Mucosa of stomach (tissue), 1 donor: ENCODE results near the gene TCEAL8.

Experiments used
- H3K27me3 ChIP-seq: one replicate; pipeline ENCODE4 v1.7.0; 2013; ENCODE audit warnings: mild to moderate bottlenecking, low read length; ENCODE audit not compliant: control insufficient read depth, insufficient read depth
- H3K36me3 ChIP-seq: one replicate; pipeline ENCODE4 v1.7.0; 2013; ENCODE audit warnings: low read length; ENCODE audit not compliant: control insufficient read depth, insufficient read depth
- H3K4me1 ChIP-seq: one replicate; pipeline ENCODE4 v1.7.0; 2013; ENCODE audit warnings: mild to moderate bottlenecking, low read length; ENCODE audit not compliant: control insufficient read depth, insufficient read depth
- H3K4me3 ChIP-seq: one replicate; pipeline ENCODE4 v1.7.0; 2013; ENCODE audit warnings: low read length
- H3K9ac ChIP-seq: one replicate; pipeline ENCODE4 v1.7.0; 2013; ENCODE audit warnings: mild to moderate bottlenecking, low read length, moderate library complexity
- H3K9me3 ChIP-seq: one replicate; pipeline ENCODE4 v1.7.0; 2013; ENCODE audit warnings: mild to moderate bottlenecking, low read length, moderate library complexity; ENCODE audit not compliant: control insufficient read depth
- donor health status: Pancreatic carcinoma.

TCEAL8 gene, protein sequence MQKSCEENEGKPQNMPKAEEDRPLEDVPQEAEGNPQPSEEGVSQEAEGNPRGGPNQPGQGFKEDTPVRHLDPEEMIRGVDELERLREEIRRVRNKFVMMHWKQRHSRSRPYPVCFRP

DNA sequence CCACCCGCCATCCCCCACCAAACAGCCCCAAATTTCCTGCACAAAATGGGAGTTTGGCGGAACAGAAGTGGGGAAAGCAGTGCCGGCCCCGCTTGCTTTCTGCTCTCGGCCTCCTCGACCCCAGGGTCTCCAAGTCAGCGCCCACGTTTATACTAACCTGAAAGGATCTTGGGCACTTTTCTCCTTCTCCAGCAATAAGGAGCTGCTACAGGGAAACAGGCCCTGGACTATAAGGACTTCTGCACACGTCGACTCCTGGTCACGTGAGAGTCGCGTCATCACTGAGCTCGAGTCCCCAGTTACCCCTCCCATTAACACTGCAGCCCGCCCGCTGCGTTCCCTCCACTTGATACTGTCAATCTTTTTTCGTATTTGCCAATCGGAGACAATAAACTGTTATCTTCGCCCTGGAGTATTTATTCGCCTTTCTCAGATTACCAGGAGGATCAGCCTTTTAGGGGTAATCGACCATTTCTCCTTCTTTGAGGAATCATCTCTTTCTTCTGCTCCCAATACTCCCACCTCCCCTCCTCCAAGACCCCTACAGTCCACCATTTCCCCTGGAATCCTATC, at the start of gene TCEAL8:
TCEAL8 (minus strand) TSS at position 235 of the 573 bp plus-strand sequence. CDS start 1,176 bp downstream, outside the sequence.
- H3K9ac ChIP-seq = peak within 1 kb of the TSS; percentile 93
- H3K4me3 ChIP-seq = peak within 1 kb of the TSS; percentile 92
- H3K27me3 ChIP-seq = no peaks in the 10 kb centered on the region
- H3K9me3 ChIP-seq = no peaks in the 10 kb centered on the region
- H3K36me3 ChIP-seq = no peaks in the 10 kb centered on the region
- no peaks in the 10 kb centered on the region for H3K4me1 ChIP-seq

DNA sequence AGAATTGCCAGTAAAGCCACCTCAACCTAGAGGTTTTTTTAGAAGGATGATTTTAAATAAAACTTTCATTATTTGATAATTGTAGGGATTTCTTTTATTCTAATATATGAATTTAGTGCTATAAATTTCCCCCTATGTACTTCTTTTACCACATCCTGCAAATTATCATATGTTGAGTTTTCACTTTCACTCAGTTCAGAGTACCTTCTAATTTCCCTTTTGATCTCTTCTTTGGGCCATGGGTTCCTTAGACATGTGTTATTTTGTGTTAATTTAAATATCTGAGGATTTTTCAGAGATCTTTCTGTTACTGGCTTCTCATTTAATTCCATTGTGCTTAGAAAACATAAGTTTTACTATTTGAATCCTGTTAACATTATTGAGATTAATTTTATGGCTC, 49.8 kb upstream of the TCEAL8 start:
- Histone ChIP-seq H3K27me3 (no peaks in the 10 kb centered on the region), H3K4me3 (no peak overlapping the region), H3K9me3 (no peaks in the 10 kb centered on the region), H3K9ac (no peak overlapping the region), H3K4me1 (no peaks in the 10 kb centered on the region), H3K36me3 (no peaks in the 10 kb centered on the region)

DNA sequence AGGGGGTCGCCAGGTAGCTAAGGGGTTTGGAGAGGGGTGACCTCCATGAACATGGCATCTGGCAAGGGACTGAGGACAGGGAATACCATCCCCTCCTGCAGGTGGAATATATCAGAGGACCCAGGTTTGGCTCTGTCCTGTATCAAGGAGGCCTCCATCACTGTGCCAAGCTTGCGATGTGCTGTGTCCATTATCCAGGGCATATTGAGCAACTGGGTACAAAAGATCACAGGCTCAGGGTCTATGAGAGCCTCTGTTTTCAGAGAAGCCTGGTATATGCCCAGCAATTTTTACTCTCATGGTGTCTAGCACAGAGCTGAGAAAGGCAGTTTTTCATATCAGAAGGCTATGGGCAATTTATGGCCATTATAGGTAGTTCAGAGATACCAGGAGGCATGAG, 38.2 kb upstream of the TCEAL8 start:
- H3K9ac ChIP-seq = no peak overlapping the region
- H3K4me1 ChIP-seq = no peaks in the 10 kb centered on the region
- no peaks in the 10 kb centered on the region for H3K9me3 ChIP-seq
- no peaks in the 10 kb centered on the region for H3K36me3 ChIP-seq
- H3K4me3 ChIP-seq = no peak overlapping the region
- no peaks in the 10 kb centered on the region for H3K27me3 ChIP-seq

DNA sequence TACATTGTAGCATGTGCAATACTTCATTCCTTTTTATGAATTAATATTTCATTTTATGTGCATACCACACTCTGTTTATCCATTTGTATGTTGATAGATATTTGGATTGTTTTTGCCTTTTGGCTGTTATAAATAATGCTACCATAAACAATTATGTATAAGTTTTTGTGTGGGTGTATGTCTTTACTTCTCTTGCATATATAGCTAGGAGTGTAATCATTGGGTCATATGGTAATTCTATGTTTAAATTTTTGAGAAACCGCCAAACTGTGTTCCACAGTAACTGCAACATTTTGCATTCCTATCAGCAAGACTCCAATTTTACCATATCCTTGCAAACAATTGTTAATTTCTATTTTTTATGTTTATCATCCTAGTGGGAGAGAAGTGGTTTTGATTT, 24.7 kb upstream of the TCEAL8 start:
- H3K27me3 ChIP-seq = peaks cover 13% of the 10 kb centered on the region
- no peaks in the 10 kb centered on the region for H3K36me3 ChIP-seq
- no peak overlapping the region for H3K4me3 ChIP-seq
- no peaks in the 10 kb centered on the region for H3K4me1 ChIP-seq
- no peaks in the 10 kb centered on the region for H3K9me3 ChIP-seq
- no peak overlapping the region for H3K9ac ChIP-seq

DNA sequence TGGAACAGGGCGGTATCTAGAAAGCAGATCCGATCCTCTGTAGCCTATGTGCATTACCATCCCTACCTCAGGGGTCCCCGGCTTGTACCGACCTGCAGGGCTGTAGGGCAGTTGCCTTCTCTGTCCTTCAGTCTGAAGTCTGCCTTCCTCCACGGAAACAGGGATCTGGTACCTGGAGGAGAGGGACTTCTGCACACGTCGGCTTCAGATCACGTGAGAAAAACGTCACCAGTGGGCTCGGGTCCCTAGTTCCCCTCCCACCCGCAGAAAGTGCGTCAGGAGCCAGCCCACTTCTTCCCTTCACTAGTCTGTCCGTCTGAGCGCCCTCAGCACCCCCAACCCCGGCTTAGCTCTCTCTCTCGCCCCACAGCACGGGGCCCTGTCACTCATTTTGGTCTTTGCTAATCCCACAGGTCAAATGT, 21.6 kb upstream of the TCEAL8 start, which contains the start of gene TCEAL5:
TCEAL5 (minus strand) TSS at position 170 of the 422 bp plus-strand sequence. CDS start 2,187 bp downstream, outside the sequence.
- peaks cover 13% of the 10 kb centered on the region for H3K27me3 ChIP-seq
- H3K4me3 ChIP-seq = no peak within 1 kb of the TSS
- H3K9ac ChIP-seq = no peak within 1 kb of the TSS

DNA sequence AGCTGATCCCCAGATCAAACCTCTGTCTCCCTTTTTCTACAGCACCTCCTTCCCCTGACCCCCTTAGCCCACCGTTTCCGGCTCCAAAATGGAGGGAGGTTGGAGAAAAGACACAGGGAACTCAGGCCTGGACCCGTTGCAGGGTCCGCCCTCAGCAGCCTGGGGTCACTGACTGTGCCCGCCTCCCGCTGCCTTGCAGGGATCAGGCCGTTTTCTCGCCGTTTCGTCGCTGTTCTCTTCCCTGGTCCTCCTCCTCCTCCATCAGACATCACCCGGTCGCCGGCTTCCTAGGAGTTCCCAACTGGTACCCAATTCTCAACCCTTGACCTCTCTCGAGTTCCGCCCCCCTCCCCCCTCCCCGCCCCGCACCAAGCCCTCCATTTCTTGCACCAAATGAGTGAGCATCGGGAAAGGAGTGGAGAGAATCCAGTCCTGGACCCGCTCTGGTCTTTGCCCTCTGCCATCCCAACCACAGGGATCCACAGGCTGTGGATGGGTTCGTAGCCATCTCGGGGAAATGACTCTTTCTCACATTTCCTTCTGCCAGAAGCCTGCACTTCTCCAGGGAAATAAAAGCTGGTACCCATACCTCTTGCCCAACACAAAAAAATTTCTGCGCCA, 21.1 kb upstream of the TCEAL8 start:
- Histone ChIP-seq H3K9me3 (no peaks in the 10 kb centered on the region), H3K27me3 (peaks cover 13% of the 10 kb centered on the region), H3K4me3 (no peak overlapping the region), H3K9ac (no peak overlapping the region), H3K4me1 (no peaks in the 10 kb centered on the region), H3K36me3 (no peaks in the 10 kb centered on the region)

More for the DNA sequence above, 21.6 kb upstream of the TCEAL8 start, which contains the start of gene TCEAL5:
- no peaks in the 10 kb centered on the region for H3K9me3 ChIP-seq
- H3K4me1 ChIP-seq = no peaks in the 10 kb centered on the region
- no peaks in the 10 kb centered on the region for H3K36me3 ChIP-seq

DNA sequence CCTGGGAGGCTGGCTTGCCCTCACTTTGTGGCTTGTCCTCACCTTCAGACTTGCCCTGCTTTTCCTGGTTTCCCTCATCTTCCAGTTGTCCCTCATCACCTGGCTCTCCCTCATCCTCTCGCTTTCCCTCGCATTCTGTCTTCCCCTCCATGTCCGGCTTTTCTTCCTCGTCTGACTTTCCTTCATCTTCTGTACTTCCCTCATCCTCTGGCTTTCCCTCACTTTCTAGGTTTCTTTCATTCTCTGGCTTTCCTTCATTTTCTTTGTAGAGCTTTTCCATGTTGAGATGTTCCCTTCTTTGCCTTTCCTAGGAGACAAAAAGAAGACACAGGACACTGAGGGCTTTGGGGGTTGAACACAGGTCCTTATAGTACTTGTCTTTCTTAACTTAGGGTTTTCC, 19.3 kb upstream of the TCEAL8 start:
- Histone ChIP-seq H3K9me3 (no peaks in the 10 kb centered on the region), H3K4me3 (no peak overlapping the region), H3K9ac (no peak overlapping the region), H3K27me3 (peaks cover 13% of the 10 kb centered on the region), H3K4me1 (no peaks in the 10 kb centered on the region), H3K36me3 (no peaks in the 10 kb centered on the region)

DNA sequence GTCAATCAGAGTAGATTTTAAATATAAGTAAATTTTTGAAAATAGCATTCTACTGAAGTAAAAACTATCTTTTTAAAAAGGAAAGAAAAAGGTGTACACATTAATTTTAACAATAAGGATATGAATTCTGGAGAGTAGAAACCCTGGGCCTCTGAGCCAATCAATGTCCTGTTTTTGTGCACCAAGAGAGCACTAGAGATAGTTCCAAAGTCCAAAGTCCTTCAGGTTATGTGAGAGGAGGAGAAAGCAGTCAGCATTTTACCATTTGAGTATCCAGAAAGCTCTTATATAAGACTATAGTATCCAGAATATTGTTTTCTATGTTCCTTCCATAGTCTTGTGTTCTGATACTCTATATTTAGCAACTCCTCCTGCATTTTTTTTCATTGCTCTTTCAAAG, 3.3 kb upstream of the TCEAL8 start:
- no peak overlapping the region for H3K9ac ChIP-seq
- no peaks in the 10 kb centered on the region for H3K36me3 ChIP-seq
- no peaks in the 10 kb centered on the region for H3K27me3 ChIP-seq
- H3K9me3 ChIP-seq = no peaks in the 10 kb centered on the region
- H3K4me1 ChIP-seq = no peaks in the 10 kb centered on the region
- no peak overlapping the region for H3K4me3 ChIP-seq

DNA sequence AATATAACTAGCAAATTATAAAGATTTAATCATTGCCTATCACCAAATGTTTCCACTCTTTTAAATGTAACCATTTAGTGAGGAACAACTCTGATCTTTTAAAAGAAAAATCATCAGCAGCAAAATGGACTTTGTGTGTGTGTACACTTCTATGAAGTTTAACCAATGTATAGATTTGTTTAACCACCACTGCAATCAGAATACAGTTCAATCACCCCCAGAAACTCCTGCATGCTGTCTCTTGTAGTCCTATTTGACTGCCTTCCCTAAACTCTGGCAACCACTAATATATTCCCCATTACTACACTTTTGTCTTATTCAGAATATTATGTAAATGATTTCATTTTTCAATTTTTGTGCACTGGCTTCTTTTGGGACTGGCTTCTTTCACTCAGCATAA, 1.7 kb upstream of the TCEAL8 start:
- no peaks in the 10 kb centered on the region for H3K36me3 ChIP-seq
- H3K9me3 ChIP-seq = no peaks in the 10 kb centered on the region
- H3K9ac ChIP-seq = no peak overlapping the region

DNA sequence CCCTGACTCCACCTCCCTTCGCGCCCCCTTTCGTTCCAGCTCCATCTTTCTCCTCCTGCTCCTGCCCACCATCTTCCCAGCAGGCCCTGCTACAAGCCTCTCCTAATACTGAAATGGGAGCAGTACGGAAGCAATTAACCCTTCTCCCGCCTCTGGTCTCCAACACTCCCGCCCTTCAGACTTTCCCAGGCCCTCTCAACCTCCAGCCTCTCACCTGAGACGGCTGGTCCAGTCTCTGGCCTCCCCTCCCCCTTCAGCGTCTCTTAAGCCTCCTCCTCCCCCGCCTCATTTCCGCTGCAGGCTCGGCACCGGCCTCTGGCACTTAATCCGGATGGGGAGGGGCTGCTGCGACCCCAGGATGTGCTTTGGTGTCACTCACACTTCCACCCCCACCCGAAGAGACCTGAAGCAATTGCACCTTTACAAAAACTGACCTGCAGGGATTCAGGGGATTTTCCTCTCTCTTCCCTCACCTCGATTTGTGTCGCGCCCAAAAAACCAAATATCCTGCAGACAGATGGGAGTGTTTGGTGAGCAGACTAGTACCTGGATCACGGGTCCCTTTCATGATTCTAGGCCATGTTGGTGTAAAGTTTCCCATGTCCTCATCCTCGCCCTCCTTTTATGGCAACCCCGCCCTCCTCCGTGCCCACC, 657 bp downstream of the TCEAL8 start:
- Histone ChIP-seq H3K27me3 (no peaks in the 10 kb centered on the region), H3K4me3 (peak overlapping the region; percentile 92), H3K4me1 (no peaks in the 10 kb centered on the region), H3K9me3 (no peaks in the 10 kb centered on the region), H3K9ac (peak overlapping the region; percentile 93), H3K36me3 (no peaks in the 10 kb centered on the region)

More for the DNA sequence above, 1.7 kb upstream of the TCEAL8 start:
- Histone ChIP-seq H3K27me3 (no peaks in the 10 kb centered on the region), H3K4me3 (no peak overlapping the region), H3K4me1 (no peaks in the 10 kb centered on the region)

DNA sequence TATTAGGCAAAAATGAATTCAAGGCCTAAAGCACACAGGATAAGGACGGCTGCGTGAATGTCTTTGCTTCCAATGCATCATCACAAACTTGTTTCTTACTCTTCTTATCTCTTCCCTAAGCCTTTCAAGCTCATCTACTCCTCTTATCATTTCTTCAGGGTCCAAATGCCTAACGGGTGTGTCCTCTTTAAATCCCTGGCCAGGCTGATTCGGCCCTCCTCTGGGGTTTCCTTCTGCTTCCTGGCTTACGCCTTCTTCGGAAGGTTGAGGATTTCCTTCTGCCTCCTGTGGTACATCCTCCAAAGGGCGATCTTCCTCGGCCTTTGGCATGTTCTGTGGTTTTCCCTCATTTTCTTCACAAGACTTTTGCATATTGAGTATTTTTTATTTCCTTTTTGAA, 1.3 kb downstream of the TCEAL8 start:
- Histone ChIP-seq H3K4me3 (peak overlapping the region; percentile 92), H3K36me3 (no peaks in the 10 kb centered on the region), H3K4me1 (no peaks in the 10 kb centered on the region), H3K9me3 (no peaks in the 10 kb centered on the region), H3K9ac (peak overlapping the region; percentile 93), H3K27me3 (no peaks in the 10 kb centered on the region)

DNA sequence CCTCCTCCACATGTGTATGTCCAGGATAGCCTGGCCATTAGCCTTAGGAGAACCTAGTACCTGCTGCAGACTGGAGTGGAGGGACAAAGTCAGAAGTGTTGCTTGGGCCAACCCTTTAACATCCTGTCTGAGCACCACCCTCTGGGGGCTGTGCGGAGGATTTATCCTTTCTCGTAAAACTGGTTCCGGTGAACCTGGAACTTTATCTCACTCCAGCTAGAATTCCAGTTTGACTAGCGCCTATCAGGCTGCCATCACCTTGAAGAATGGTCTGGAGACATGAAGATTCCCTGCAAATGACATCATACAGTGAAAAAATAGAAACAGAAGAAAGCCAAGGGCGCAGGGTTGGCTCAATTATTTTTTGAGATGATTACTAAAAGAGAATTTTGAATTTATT, 4.0 kb downstream of the TCEAL8 start:
- Histone ChIP-seq H3K36me3 (no peaks in the 10 kb centered on the region), H3K4me3 (no peak overlapping the region), H3K9me3 (no peaks in the 10 kb centered on the region), H3K27me3 (no peaks in the 10 kb centered on the region), H3K9ac (no peak overlapping the region), H3K4me1 (no peaks in the 10 kb centered on the region)
